ENCODE results near the gene PRPF8.
"Not testable (repeated sequence)": the region's sequence is repeated elsewhere in the genome, so short reads cannot be mapped to it uniquely, and the experiment has no call there.

Gene PRPF8

DNA sequence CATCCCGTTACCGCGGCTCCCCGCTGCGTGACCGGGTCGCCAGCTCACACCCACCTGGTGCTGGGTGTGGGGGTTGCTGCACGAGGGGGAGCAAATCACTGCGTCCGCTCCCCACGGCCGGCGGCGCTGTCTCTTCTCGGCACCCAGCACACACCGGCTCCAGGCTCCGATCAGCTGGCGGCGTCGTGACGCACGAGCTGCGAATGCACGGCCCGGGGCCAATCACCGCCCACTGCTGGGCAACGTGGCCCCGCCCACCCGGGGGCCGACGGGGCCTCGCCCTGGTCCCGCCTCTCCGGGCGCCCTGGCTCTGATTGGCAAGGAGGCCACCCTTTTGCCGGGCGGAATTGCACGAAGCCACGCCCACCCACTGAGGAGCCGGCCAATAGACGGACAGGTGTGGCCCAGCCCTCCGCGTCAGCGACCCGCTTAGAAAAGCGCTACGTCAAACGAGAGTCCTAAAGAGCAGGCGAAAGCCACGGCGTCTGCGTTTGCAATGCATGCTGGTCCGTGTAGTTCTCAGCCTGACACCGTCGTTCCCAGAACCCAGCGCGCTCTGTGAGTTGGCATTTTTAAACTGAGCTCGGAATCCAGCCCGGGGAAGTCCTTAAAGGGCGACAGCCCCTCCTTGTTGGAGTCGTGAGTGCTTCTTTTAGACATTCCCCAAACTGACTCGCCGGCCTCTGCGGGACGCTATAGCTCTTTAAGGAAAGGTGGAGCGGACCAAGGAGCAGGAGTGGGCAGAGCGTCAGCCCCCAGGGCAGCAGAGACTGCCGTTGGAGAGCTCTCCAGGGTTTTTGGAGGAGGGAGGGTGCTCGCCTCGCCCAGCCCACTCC is 31.6 kb upstream of the PRPF8 start:
- peak; percentile 100 for DNase-seq

DNA sequence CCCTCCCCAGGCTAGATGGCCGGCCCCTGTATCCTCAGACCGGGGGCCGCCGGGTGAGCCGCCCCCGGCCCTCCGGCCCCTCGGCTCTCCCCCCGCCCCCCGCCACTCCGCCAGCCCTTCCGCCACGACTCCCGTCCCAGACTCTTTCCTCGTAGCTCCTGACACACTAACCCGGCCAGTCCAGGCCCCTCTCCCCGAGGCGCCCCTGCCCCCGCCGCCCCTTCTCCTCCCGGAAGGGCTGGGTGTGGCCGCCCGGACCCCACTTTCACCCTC is 31.1 kb upstream of the PRPF8 start:
- no peak for DNase-seq

DNA sequence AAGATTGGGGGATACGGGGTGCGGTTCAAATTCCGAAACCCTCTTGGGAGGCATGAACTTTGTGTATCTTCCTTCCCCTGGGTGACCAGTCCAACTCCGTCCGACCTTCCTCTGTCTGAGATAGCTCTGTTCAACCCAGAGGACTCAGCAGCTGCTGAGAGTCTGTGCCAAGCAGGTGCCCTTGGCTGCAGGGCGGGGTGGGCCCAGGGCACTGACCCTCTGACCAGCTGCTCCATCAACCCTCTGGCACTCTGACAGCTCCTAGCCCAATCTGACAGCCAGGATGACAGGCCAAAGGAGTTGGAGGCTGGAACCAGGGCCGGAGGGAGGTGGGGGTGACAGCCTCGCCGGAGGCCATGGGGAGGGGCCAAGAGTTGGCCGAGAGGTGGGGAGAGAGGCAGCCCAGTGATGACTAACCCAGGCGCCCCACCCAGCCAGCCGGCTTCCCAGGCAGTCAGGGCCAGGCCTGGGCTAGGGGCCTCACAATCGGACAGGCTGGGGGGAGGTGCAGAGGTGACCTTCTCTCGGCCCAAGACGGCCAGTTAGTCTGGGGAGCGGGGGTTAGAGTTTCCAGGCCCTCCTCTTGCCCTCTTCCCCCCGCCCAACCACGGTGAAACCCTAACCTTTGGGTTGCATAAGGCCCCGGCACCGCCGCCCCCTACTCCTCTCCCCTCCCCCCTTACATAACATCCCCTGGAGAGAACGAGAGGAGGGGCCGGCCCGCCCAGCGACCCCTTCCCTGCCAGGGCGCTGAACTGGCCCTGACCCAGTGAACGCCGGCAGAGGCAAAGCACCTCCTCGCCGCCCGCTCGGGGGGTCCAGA is 30.5 kb upstream of the PRPF8 start:
- peak; percentile 38 to 39 for DNase-seq

DNA sequence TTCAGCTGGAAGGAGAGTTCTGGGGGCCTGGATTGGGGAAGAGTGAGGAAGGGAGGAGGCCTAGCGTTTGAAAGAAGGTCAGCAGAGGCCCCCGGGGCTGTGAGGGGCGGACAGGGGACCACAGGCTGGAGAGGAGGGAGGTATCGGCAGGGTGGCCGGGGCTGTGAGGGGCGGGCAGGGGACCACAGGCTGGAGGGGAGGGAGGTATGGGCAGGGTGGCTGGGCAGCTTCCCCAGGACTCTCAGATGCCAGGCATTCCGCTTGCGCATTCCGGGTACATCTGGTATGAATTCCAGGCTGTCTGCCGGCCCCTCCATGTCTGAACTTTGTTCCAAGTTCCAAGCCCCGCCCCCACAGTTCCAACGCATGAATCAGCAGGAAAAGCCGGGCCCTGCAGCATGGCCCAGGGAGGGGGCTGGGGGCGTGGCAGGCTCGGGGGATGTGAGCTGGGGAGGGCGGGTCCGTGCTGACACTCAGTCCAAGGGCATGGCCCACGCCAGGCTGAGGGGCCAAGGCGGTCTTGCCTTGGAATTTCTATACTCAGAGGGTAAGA is 29.8 kb upstream of the PRPF8 start:
- peak in 1 of 2 experiments; percentile 21 for DNase-seq

DNA sequence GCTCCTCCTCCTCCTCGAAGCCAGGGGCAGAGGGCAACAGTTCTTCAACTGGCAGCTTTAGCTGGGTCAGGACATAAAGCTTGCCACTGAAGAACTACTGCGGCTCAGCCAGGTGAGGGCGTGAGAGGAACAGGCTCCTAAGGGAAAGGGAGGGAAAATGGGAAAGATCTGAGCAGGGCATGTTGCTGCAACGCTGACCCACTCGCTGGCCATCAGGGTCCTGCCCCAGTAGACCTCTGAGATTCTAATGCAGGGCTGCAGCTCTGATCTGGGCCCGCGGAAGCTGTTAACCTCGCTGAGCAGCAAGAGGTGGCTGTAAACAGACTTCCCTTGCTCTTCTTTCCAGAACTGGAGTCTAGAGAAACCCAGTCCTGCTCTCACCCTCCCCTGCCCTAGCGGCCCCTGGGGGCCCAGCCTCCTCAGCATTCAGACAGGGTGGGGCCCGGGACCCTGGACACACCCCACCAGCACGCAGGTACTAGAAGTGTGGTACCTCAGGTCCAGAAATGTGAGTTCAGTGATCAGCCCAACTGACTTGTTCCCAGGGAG is 29.3 kb upstream of the PRPF8 start:
- DNase-seq = no peak

DNA sequence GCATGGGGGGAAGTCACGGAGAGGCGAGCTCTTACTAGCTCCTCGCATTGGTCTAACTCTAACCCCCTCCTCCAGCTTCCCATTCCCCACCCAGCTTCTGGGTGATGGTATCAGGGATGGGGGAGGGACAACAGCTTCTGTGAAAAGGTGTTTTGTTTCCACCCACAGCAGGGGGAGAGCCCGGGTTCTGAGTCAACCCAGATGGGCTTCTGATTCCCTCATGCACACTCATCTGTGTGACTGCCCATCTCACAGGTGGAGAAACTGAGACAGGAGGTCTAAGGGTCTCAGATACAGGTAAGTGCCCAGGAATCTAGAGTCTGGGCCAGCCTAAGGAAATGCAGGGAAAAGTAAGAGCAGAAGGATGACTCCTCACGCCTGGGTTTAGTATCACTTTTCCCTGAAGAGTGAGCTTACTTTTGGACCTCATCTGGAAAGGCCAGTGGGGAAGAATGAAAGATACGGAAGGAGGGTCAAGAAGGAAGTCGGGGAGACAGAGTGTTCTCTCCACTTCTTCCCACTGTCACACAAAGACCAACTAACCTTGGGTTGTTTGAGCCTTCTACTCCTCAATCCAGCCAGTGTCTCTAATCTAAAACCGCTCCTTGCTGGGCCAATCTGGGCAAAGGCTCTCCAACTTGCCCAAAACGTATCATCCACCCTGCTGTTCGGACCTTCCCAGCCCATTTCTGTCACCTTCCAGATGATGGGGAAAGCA is 28.7 kb upstream of the PRPF8 start:
- no peak for DNase-seq

DNA sequence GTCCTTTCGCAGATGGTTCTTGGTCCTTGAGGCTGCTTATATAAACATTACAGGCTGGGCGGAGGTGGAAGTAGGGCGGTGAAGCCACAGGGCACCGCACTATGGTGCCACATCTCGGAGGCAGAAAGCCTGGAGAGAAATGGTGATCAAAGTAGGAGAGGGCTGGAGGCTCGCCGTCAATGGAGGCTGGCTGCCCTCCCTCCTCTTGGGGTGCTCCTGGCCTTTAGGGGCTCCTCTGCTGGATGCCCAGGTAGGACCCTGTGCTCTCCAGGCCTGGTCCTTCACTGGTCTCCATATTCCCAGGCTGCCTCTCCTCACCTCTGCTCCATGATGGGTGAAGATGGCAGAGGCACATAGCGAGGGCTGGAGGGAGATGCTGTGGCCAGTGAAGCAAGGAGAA is 27.6 kb upstream of the PRPF8 start:
- DNase-seq = no peak

DNA sequence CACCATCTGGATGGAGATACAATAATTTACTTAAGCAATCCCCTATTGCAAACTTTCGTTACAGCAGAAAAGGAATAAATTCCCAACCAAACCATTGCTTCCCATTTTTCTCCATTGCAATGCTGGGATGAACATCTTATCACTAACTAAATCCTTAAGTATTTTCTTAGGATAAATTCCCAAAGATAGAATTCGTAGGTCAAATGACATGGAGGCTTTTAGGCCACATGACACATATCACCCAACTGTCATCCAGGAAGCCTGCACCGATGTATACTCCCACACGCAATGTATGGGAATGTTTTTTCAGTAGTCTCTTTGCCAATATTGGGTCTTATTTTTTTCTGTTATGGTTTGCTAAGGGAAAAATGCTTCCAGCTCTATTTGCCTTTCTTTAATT is 27.1 kb upstream of the PRPF8 start:
- DNase-seq = no peak

DNA sequence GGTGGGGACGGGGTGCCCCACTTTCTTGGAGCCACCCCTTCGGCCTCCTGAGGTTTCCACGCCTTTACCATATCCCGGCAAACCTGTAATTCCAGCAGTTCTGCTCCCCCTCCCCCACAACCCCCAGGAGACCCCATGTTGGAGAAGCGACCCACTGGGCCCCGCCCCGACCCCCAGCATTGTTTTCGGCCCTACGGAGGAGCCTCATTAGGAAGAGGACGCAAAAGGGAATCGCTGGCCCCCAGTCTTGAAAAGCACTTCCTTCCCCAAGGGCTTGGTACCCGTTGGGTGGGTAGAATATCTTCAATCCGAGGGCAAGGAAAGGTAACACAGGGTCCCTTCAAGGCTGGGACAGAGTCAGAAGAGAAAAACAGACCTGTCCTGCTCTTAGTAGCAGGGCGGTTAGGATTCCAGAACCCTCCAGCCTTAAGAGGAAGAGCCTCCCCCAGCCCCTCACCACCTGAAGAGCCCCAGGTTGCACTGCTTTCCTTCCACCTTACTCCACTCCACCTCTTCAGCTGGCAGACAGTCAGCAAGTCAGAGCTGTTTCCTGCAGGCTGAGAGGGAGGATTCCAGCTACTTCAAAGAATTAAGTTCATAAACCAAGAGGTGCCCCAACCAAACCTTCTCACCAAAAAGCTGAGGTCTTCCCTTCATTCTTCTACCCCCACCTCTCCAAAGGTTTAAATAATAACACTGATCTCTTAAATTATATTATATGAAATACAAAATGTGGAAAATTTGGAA is 26.3 kb upstream of the PRPF8 start:
- no peak for DNase-seq

DNA sequence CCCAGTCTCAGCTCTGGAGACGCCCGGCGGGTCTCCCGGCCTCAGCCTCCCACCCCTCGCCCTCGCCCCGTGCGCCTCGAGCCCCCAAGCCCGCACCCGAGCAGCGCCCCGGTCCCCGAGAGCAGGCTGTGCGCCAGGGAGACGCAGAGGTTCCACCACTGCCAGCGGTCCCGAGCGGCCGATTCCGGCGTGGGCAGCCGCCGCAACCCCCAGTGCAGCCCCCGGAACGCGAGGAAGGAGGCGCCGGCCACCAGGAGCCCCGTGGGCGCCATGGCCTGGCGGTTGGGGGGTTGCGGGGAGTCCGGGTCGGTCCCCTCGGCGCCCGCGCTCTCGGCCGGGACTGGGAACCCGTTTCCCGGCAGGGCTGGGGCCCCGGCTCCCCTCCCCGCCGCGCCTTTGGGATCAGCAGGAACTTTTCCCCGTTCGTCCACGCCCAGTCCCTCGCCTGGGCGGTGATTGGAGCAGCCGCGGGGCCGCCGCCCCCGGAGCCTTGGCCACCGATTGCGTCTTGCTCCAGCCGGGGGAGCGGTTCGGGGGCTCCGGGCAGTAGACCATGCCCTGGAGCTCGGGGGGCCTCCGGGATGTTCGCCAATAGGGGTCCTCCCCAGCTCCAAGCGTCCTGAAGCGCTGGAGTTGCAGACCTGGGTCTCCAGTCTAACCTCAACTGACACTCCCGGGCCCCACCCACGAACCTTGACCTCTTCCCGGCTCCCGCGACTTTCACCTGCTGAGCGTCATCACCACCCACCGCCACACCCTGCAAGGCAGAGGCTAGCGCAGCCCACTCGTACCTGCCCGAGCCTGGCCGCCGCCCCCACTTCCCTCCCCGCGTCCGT is 25.5 kb upstream of the PRPF8 start, which contains the start of gene TLCD2:
TSS of gene TLCD2 (minus strand) at position 407 of the 836 bp plus-strand sequence. CDS start at position 272, 135 bp downstream.
- no peak for DNase-seq

DNA sequence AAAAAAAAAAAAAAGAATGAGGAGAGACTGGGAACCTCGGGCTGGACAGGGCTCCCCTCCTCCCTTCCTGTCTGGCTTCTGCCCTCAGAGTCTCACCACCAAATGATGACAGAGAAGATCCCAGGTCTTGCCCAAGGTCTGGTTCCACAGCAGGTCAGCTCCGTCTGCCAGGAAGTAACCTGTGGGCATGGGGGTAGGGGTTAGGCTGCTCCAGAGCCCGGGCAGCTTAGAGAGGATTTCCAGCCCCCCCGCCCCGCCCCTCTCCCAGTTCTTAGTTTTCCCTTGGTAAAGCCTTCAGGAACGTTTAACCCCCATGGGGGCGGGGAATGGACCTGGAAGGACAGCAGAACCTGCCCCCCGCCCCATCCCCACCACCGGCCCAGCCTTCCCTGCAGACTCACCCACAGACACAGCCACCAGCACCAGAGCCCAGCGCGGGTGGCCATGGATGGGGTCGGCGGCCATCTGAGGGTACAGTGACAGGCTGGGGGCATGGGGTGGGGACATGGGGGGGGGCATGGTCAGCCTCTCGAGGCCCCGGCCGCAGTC is 24.8 kb upstream of the PRPF8 start:
- DNase-seq = no peak

DNA sequence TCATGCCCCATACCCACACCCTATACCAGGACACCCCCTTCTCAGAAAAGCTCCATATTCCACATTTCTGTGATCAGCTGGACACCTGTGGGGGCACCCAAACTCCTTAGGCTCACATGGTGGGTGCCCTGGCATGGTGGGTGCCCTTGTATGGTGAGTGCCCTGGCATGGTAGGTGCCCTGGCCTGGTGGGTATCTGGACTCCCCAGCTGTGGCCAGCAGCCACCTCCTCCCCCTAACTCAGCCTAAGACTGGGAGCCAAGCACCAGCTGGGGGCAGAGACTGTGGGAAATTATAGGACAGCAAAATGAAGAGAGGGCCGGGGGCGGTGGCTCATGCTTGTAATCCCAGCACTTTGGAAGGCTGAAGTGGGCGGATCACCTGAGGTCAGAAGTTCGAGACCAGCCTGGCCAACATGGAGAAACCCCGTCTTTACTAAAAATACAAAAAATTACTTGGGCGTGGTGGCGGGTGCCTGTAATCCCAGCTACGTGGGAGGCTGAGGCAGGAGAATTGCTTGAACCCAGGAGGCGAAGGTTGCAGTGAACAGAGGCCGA is 24.2 kb upstream of the PRPF8 start:
- DNase-seq = not testable (repeated sequence)

DNA sequence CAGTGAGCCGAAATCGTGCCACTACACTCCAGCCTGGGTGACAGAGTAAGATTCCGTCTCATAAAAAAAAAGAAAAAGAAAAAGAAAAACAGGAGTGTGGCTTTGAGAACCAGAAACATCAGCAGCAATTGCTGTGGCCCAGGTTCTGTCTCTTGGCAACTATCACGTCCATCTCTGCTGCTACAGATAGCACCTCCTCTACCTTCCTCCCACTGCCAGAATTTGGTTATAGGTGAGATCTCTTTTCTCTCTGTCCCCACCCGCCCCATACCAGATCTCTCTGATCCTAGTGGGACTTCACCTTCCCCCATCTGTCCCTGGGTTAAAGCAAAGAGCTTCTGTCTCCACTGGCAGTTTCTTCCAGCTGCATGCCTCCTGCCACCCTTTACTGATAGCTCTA is 22.4 kb upstream of the PRPF8 start:
- DNase-seq = no peak

DNA sequence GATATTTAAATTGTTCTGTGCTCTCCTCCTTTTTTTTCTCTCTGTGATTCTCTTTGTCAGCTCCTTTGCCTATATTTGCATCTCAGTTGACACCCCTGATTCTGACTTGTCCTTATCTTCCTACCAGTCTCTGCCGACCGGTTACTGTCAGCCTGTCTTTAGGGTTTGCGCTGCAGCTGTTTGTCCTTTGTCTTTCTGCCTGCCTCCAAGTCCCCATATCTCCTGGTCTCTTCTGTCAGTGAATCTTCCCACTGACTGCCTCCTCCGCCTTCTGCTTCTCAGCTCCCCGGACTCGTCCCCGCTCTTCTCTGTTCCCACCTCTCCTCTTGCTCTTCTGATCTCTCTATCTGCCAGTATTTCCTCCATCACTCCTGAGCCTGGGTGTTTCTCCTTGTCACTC is 20.3 kb upstream of the PRPF8 start:
- no peak for DNase-seq

DNA sequence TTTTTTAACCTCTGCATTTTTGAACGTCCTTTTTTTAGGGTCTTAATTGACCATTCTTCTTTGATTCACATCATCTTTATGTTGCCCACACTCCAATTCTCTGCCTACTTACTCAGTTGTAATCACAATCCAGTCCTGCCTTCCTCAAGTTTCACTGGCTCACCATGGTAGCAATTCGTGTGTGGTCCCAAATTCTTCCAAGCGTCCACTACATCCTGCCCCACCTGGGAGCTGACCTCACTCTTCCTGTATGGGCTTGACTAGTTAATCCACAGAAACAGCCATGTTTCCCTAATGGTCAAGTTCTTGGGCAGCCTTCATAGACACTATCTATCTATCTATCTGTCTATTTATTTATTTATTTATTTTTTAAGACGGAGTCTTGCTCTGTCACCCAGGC is 18.4 kb upstream of the PRPF8 start:
- no peak for DNase-seq

DNA sequence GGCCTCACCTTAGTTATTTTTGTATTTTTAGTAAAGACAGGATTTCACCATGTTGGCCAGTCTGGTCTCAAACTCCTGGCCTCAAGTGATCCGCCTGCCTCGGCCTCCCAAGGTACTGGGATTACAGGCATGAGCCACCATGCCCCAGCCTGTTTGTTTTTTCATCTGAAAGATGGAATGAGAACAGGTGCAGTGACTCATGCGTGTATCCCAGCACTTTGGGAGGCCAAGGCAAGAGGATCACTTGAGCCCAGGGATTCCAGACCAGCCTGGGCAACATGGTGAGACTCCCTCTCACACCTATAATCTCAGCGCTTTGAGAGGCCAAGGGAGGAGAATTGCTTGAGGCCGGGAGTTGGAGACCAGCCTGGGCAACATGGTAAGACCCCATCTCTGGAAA is 15.2 kb upstream of the PRPF8 start:
- DNase-seq = not testable (repeated sequence)

DNA sequence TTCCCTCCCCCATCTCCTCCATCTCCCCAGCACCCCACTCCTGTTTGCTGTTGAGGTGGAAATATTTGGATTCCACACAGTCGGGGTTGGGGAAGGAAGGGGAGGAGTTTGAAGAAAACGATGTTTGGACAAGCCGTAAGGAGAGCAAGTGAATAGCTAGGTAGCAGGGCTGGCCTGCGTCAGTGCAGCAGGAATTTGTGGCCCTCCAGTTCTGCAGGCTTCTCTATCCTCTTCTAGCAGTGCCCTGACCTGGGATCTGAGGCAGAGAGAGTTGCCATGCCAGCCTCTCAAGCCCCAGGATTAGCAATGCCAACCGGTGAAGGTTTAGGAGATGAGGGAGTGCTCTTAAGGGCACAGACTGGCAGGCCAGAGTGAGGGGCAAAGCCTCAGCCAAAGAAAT is 13.0 kb upstream of the PRPF8 start:
- no peak for DNase-seq

DNA sequence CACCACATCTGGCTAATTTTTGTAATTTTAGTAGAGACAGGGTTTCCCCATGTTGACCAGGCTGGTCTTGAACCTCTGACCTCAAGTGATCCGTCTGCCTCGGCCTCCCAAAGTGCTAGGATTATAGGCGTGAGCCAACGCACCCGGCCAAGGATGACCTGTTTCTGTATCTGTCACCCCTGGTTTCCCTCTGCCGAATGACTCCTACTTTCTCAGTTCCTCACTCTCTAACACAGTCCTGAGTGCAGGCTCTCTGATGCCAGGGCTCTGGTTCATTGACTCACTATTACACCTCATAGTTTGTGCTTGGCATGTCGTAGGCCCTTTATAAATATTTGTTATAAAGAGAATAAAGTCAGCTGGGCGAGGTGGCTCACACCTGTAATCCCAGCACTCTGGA is 10.7 kb upstream of the PRPF8 start:
- no peak for DNase-seq

DNA sequence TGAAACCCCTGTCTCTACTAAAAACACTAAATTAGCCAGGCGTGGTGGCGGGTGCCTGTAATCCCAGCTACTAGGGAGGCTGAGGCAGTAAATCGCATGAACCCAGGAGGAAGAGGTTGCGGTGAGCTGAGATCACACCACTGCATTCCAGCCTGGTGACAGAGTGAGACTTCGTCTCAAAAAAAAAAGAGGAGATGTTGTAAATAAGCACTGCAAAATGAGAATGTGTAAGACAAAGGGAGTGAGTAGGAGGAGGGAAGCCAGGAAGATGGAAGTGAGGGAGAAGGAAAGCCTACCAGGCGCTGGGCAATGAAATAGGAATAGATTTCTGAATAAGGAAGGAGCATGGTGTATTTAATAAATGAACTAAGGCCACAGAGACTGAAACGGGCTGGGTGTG is 8.7 kb upstream of the PRPF8 start:
- no peak for DNase-seq

DNA sequence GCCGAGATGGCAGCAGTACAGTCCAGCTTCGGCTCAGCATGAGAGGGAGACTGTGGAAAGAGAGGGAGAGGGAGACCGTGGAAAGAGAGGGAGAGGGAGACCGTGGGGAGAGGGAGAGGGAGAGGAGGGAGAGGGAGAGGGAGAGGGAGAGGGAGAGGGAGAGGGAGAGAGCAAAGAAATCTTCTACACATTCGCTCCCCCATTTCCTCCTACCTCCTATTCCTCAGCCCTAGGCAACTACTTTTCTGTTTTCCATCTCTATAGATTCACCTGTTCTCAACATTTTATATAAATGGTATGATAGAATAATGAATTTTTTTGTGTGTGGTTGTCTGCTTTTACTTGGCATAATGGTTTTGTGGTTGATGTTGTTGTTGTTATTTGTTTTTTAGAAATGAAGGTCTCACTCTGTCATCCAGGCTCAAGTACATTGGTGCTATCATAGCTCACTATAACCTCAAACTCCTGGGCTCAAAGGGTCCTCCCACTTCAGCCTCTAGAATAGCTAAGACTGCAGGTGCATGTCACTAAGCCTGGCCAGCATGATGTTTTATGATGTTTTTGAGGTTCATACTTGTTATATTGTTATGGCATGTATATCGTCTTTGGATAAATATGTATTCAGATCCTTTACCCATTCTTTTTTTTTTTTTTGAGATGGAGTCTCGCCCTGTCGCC is 6.0 kb upstream of the PRPF8 start:
- DNase-seq = no peak

All from stimulated activated CD4-positive, alpha-beta T cell treated with anti-CD3 and anti-CD28 coated beads, Interleukin-4, amount 100 ng/mL, for 4 hours (primary cell).